HepG2 (cell line): ENCODE measurements around the gene ATPAF1. TPM values are rescaled to one million over a fixed set of nuclear protein-coding genes. Genes with fewer than 3 reads are reported as not detected.

ENCODE experiments used
- ATF7 ChIP-seq, 2 experiments: fragments of 450-650 bp in 1 of 2; sonication (generic) in 1 of 2; formaldehyde crosslinking in 1 of 2; IDR thresholded peaks; 2 replicates each; pipeline versions ENCODE4 v1.4.0 to v1.6.1; 2016 to 2020; ENCODE audit warnings: antibody characterized with exemption in 1 of 2, mild to moderate bottlenecking in 1 of 2, missing genetic modification reagents in 1 of 2
- BCL3 ChIP-seq: sonication (generic); formaldehyde crosslinking; IDR thresholded peaks from 2 replicates; pipeline ENCODE4 v1.5.1; 2020; ENCODE audit warnings: mild to moderate bottlenecking, missing genetic modification reagents, moderate library complexity
- GABPB1 ChIP-seq: IDR thresholded peaks from 2 replicates; pipeline ENCODE4 v1.6.1; 2016; ENCODE audit warnings: mild to moderate bottlenecking, missing genetic modification reagents, moderate library complexity, missing compliant biosample characterization
- HNRNPUL1 ChIP-seq: fragments of 200-400 bp; formaldehyde crosslinking; IDR thresholded peaks from 2 replicates; pipeline ENCODE4 v1.6.1; 2017; ENCODE audit warnings: low read depth, mild to moderate bottlenecking, low read length, moderate library complexity
- MAZ ChIP-seq, 2 experiments: sonication (generic) in 1 of 2; formaldehyde crosslinking in 1 of 2; IDR thresholded peaks; 2 replicates each; pipeline versions ENCODE4 v1.5.0 to v1.6.1; 2012 to 2020; ENCODE audit warnings: low read depth in 2 of 2, mild to moderate bottlenecking in 2 of 2, borderline replicate concordance in 1 of 2, improper control_type of control experiment in 1 of 2, low read length in 1 of 2, missing genetic modification reagents in 1 of 2, moderate library complexity in 1 of 2
- MED1 ChIP-seq: sonication (generic); formaldehyde crosslinking; IDR thresholded peaks from 2 replicates; pipeline ENCODE4 v1.4.0; 2020; ENCODE audit warnings: missing genetic modification reagents
- PLRG1 ChIP-seq: fragments of 450-650 bp; conservative IDR thresholded peaks from 2 replicates; pipeline ENCODE4 v1.6.1; 2016
- POLR2G ChIP-seq: fragments of 200-400 bp; formaldehyde crosslinking; IDR thresholded peaks from 2 replicates; pipeline ENCODE4 v1.6.1; 2018; ENCODE audit warnings: mild to moderate bottlenecking, low read depth, low read length, moderate library complexity
- RARA ChIP-seq: IDR thresholded peaks from 2 replicates; pipeline ENCODE4 v1.6.1; 2016; ENCODE audit warnings: missing genetic modification reagents, missing compliant biosample characterization
- SP5 ChIP-seq: IDR thresholded peaks from 2 replicates; pipeline ENCODE4 v1.6.1; 2016; ENCODE audit warnings: low read depth, borderline replicate concordance
- SPEN ChIP-seq: sonication (generic); formaldehyde crosslinking; IDR thresholded peaks from 2 replicates; pipeline ENCODE4 v1.5.1; 2020; ENCODE audit warnings: low read depth, mild to moderate bottlenecking, missing genetic modification reagents
- THAP11 ChIP-seq: IDR thresholded peaks from 2 replicates; pipeline ENCODE4 v1.6.1; 2016; ENCODE audit warnings: missing biosample characterization, missing genetic modification reagents
- ZFX ChIP-seq: sonication (generic); formaldehyde crosslinking; IDR thresholded peaks from 2 replicates; pipeline ENCODE4 v1.4.0; 2020; ENCODE audit warnings: mild to moderate bottlenecking, low read depth, missing genetic modification reagents, moderate library complexity
- ZFY ChIP-seq: sonication (generic); formaldehyde crosslinking; IDR thresholded peaks from 2 replicates; pipeline ENCODE4 v1.4.0; 2020; ENCODE audit warnings: missing genetic modification reagents
- ZNF547 ChIP-seq: sonication (generic); formaldehyde crosslinking; IDR thresholded peaks from 2 replicates; pipeline ENCODE4 v1.5.1; 2020; ENCODE audit warnings: mild to moderate bottlenecking, missing genetic modification reagents
- ZNF777 ChIP-seq: sonication (generic); formaldehyde crosslinking; IDR thresholded peaks from 2 replicates; pipeline ENCODE4 v1.4.0; 2020; ENCODE audit warnings: missing genetic modification reagents
- ZSCAN21 ChIP-seq: sonication (generic); formaldehyde crosslinking; IDR thresholded peaks from 2 replicates; pipeline ENCODE4 v1.8.0; 2022; ENCODE audit warnings: mild to moderate bottlenecking, missing genetic modification reagents, moderate library complexity, borderline replicate concordance
- polyA plus RNA-seq, 8 experiments: library from polyadenylated mRNA; depleted of rRNA in 3 of 8; stranded (reverse) in 7 of 8; unstranded in 1 of 8; fragments of >200 nt; fragmentation: Illumina TruSeq in 4 of 8; extraction: Trizol in 4 of 8; gene quantifications; 2 replicates each; pipeline versions ENCODE4 v1.2.1 to v1.2.3, GENCODE V29; 2011 to 2016; ENCODE audit warnings: low read depth in 4 of 8, missing spikeins in 1 of 8, mixed read lengths in 1 of 8; ENCODE audit not compliant: insufficient read depth in 1 of 8
- total RNA-seq, 5 experiments: library from RNA; depleted of rRNA; stranded (reverse); fragments of >200 nt; fragmentation: Illumina TruSeq; extraction: Trizol; gene quantifications; 2 replicates each; pipeline ENCODE4 v1.2.3, GENCODE V29; 2016; ENCODE audit warnings: low read depth in 1 of 5
- TF ChIP-seq, protein P1 (sequence below), 2 experiments: fragments of 450-650 bp in 1 of 2; sonication (generic) in 1 of 2; formaldehyde crosslinking in 1 of 2; IDR thresholded peaks; 2 replicates each; pipeline versions ENCODE4 v1.6.1 to v1.8.0; 2016 to 2022; ENCODE audit warnings: antibody characterized with exemption in 1 of 2, mild to moderate bottlenecking in 1 of 2, missing genetic modification reagents in 1 of 2

Gene ATPAF1
- total and polyA plus RNA-seq, 2 of the 13 experiments (the other 11 are each of a cell fraction or from before 2014, with no cell fraction given) = 66.6 to 76.7 TPM

- TF ChIP-seq, protein P1, sequence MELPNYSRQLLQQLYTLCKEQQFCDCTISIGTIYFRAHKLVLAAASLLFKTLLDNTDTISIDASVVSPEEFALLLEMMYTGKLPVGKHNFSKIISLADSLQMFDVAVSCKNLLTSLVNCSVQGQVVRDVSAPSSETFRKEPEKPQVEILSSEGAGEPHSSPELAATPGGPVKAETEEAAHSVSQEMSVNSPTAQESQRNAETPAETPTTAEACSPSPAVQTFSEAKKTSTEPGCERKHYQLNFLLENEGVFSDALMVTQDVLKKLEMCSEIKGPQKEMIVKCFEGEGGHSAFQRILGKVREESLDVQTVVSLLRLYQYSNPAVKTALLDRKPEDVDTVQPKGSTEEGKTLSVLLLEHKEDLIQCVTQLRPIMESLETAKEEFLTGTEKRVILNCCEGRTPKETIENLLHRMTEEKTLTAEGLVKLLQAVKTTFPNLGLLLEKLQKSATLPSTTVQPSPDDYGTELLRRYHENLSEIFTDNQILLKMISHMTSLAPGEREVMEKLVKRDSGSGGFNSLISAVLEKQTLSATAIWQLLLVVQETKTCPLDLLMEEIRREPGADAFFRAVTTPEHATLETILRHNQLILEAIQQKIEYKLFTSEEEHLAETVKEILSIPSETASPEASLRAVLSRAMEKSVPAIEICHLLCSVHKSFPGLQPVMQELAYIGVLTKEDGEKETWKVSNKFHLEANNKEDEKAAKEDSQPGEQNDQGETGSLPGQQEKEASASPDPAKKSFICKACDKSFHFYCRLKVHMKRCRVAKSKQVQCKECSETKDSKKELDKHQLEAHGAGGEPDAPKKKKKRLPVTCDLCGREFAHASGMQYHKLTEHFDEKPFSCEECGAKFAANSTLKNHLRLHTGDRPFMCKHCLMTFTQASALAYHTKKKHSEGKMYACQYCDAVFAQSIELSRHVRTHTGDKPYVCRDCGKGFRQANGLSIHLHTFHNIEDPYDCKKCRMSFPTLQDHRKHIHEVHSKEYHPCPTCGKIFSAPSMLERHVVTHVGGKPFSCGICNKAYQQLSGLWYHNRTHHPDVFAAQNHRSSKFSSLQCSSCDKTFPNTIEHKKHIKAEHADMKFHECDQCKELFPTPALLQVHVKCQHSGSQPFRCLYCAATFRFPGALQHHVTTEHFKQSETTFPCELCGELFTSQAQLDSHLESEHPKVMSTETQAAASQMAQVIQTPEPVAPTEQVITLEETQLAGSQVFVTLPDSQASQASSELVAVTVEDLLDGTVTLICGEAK (IDR thresholded peaks at IDR 0.05) = no peak
- TF ChIP-seq, protein P1 (CRISPR knock-in tag; IDR thresholded peaks at IDR 0.05) = no peak
- TF ChIP-seq GABPB1 (CRISPR knock-in tag) (peak; percentile 51), RARA (CRISPR knock-in tag) (0 out of 2 replicates have a peak, but pooled peaks have one; percentile 16), ATF7 (IDR thresholded peaks at IDR 0.05) (no peak), ATF7 (CRISPR knock-in tag; IDR thresholded peaks at IDR 0.05) (no peak), SPEN (CRISPR knock-in tag) (no peak), SP5 (CRISPR knock-in tag) (0 out of 2 replicates have a peak, but pooled peaks have one; percentile 16), ZFX (CRISPR knock-in tag) (peak; percentile 51), ZFY (CRISPR knock-in tag) (peak; percentile 57), POLR2G (peak; percentile 40; the same call in 1 of the 2 replicates), ZNF777 (CRISPR knock-in tag) (peak; percentile 55), BCL3 (peak; percentile 81), ZSCAN21 (CRISPR knock-in tag) (peak; percentile 77; the same call in 1 of the 2 replicates), MAZ (IDR thresholded peaks at IDR 0.05; ENCODE audit: borderline replicate concordance, low read depth, low read length) (0 out of 2 replicates have a peak, but pooled peaks have one; percentile 23), MAZ (CRISPR knock-in tag; IDR thresholded peaks at IDR 0.05; ENCODE audit: low read depth) (peak; percentile 38; the same call in 1 of the 2 replicates), THAP11 (CRISPR knock-in tag) (0 out of 2 replicates have a peak, but pooled peaks have one; percentile 1), ZNF547 (CRISPR knock-in tag) (peak; percentile 58; the same call in 1 of the 2 replicates), HNRNPUL1 (no peak), PLRG1 (no peak), MED1 (CRISPR knock-in tag) (0 out of 2 replicates have a peak, but pooled peaks have one; percentile 1)
Observed at GRCh38 chr1:46616277-46617107, 51.7 kb downstream of the ATPAF1 start, which contains the start of gene MOB3C (continued).
